Gastrocnemius medialis (tissue), 4 donors: ENCODE data around the gene PIH1D1. TPM values are rescaled to one million over a fixed set of nuclear protein-coding genes. Genes with fewer than 3 reads are reported as not detected.

ENCODE experiments used
- ATAC-seq, 2 donors: fragments of 150-250 bp; one replicate each; pipeline ENCODE4 v1.9.1; 2016
- DNase-seq, 2 donors: peaks; one replicate each; pipeline ENCODE4 v3.0.0-alpha.2; 2019
- H3K27ac ChIP-seq, 4 donors: fragments of 200-600 bp; sonication (generic); 1 replicate in 1 of 4; 2 replicates in 3 of 4; pipeline ENCODE4 v1.5.1; 2016 to 2018; ENCODE audit warnings: mild to moderate bottlenecking in 2 of 4, moderate library complexity in 1 of 4
- H3K27me3 ChIP-seq, 3 donors: fragments of 200-600 bp; sonication (generic) in 2 of 3; 1 replicate in 1 of 3; 2 replicates in 2 of 3; pipeline versions ENCODE4 v1.5.1 to v1.6.0; 2016 to 2019; ENCODE audit warnings: mild to moderate bottlenecking in 1 of 3, moderate library complexity in 1 of 3
- H3K36me3 ChIP-seq, 2 donors: fragments of 200-600 bp; sonication (generic) in 1 of 2; one replicate each; pipeline ENCODE4 v1.5.1; 2017 to 2018
- H3K4me1 ChIP-seq, 2 donors: fragments of 200-600 bp; sonication (generic) in 1 of 2; one replicate each; pipeline ENCODE4 v1.5.1; 2016 to 2017; ENCODE audit warnings: mild to moderate bottlenecking in 2 of 2
- H3K4me3 ChIP-seq, 4 donors: fragments of 200-600 bp; sonication (generic) in 3 of 4; 1 replicate in 1 of 4; 2 replicates in 3 of 4; pipeline ENCODE4 v1.5.1; 2016 to 2019; ENCODE audit warnings: mild to moderate bottlenecking in 2 of 4
- H3K9me3 ChIP-seq, 3 donors: fragments of 200-600 bp; sonication (generic) in 2 of 3; 1 replicate in 1 of 3; 2 replicates in 2 of 3; pipeline ENCODE4 v1.5.1; 2016 to 2019
- CTCF ChIP-seq, 5 experiments: fragments of 450-650 bp in 3 of 5; fragments of 200-600 bp in 2 of 5; sonication (generic) in 2 of 5; IDR thresholded peaks in 4 of 5; conservative IDR thresholded peaks in 1 of 5; 1 replicate in 4 of 5; 2 replicates in 1 of 5; pipeline ENCODE4 v1.5.1; 2016 to 2019; ENCODE audit warnings: antibody characterized with exemption in 5 of 5, mild to moderate bottlenecking in 3 of 5, moderate library complexity in 3 of 5
- POLR2A ChIP-seq, 2 donors: fragments of 450-650 bp; IDR thresholded peaks; one replicate each; pipeline ENCODE4 v1.6.1; 2017; ENCODE audit warnings: antibody characterized with exemption in 2 of 2, mild to moderate bottlenecking in 2 of 2, moderate library complexity in 2 of 2
- in situ Hi-C, 4 donors: fragments of 200-750 bp; cut with MboI; loops; one replicate each; pipeline versions ENCODE4 v1.15.0 to v1.8.0; 2017; ENCODE audit warnings: low sequenced_read_pairs in 4 of 4
- intact Hi-C: fragments of 100-400 bp; cut with DNase I; formaldehyde crosslinking; loops from one replicate; pipeline ENCODE4 v1.15.1; 2023; ENCODE audit warnings: low total_unique reads
- total RNA-seq, 4 donors: library from RNA; depleted of rRNA; stranded (reverse); fragments of >200 nt; gene quantifications; one replicate each; pipeline versions ENCODE4 v1.1.0 to v1.2.3, GENCODE V29; 2016

The PIH1D1 gene
- total RNA-seq, 4 donors from 2014 or later, result 41.9 to 107 (median 79.0) TPM

DNA sequence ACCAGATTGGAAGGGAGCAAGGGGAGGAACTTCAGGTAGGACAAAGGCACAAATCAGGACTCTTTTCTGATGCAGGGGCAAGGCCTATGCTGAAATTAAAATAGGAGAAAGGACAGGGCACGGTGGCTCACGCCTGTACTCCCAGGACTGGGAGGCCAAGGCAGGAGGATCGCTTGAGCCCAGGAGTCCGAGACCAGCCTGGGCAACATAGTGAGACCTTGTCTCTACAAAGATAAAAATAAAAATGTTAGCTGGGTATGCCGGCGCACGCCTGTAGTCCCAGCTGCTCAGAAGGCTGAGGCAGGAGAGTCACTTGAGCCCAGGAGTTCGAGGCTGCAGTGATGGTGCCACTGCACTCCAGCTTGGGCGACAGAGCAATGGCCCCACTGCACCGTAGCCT is 15.9 kb downstream of the PIH1D1 start:
- in situ Hi-C loops (no loop called here), intact Hi-C loops (no loop called here)
- ATAC-seq (no peak), DNase-seq (no peak)
- no peaks in the 10 kb centered on the region for H3K36me3 ChIP-seq
- no peak for TF ChIP-seq POLR2A (IDR thresholded peaks at IDR 0.05)
- TF ChIP-seq CTCF (IDR thresholded peaks at IDR 0.05 in 4 of 5, conservative IDR thresholded peaks at IDR 0.05 in 1 of 5), result no peak
- no peaks in the 10 kb centered on the region for H3K4me1 ChIP-seq
- peaks cover 85 to 96% (median 91%) of the 10 kb centered on the region in 3 donors for H3K27me3 ChIP-seq
- no peak overlapping the region for H3K4me3 ChIP-seq
- H3K9me3 ChIP-seq, result no peaks in the 10 kb centered on the region
- H3K27ac ChIP-seq, result no peak overlapping the region

DNA sequence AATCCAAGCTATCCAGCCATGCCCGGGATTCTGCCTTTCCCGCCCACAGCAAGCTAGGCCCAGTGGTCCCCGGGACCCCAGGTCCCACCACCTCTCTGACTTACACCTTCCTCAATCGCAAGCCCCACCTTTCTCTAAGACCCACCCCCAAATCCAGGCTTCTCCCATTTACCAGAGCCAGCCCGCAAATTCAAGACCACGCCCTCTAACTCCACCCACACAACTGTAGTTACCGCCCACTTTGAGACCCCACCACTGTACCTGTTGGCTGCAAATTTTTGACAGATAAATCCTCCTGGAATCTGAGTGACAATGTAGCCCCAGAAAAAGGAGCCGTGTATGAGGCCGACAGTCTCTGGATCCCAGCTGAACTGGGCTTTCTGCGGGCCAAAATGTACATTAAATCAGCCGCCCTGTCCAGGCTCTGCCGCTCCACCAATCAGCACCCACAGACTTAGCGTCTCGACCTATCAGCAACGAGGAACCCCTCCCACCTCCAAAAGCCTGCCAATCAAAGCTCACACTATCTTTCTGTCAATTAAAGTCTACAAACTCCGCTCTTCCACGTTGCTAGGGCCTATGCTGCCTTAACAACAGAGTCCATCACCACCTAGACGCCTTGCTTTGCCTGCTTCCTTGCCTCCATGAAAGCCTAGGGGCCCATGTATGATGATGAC is 16.6 kb downstream of the PIH1D1 start:
- H3K9me3 ChIP-seq, result no peaks in the 10 kb centered on the region
- TF ChIP-seq POLR2A (IDR thresholded peaks at IDR 0.05) (no peak), CTCF (IDR thresholded peaks at IDR 0.05 in 4 of 5, conservative IDR thresholded peaks at IDR 0.05 in 1 of 5) (no peak)
- no peak for DNase-seq
- ATAC-seq, result no peak
- no peaks in the 10 kb centered on the region for H3K36me3 ChIP-seq
- no peak overlapping the region for H3K27ac ChIP-seq
- peaks cover 85 to 90% (median 89%) of the 10 kb centered on the region in 3 donors for H3K27me3 ChIP-seq
- in situ Hi-C loops, result no loop called here
- no peak overlapping the region for H3K4me3 ChIP-seq
- intact Hi-C loops, result no loop called here
- H3K4me1 ChIP-seq, result no peaks in the 10 kb centered on the region

DNA sequence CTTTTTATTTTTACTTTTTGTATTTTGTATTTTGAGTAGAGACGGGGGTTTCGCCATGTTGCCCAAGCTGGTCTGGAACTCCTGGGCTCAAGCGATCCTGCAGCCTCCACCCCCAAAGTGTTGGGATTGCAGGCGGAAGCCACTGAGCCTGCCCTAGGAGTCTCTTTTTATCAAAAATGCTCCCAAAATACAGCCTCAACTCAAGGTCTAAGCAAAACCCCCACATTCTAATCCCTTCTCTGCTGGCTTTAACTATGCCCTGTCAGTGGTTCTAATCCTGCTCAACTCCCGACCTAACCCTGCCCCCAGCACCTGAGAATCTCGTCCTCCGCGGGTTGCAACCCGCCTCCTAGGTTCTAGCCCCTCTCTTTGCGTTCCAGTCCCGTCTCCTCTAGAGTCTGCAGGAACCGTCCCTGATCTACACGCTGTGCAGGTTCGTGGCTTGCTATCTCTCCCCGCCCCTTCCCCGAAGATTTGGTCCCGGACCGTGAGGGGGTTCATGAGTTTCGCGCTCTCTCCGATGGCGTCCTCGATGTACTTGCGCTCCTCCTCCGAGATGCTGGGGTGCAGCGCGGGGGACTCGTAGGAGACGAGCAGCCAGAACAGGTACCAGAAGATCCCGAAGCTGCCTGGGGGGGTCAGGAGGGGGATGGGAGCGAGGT is 18.2 kb downstream of the PIH1D1 start:
- Histone ChIP-seq H3K4me3 (no peak overlapping the region), H3K4me1 (peaks cover 0 to 3% of the 10 kb centered on the region in 2 donors), H3K27ac (no peak overlapping the region), H3K36me3 (no peaks in the 10 kb centered on the region), H3K27me3 (peaks cover 86 to 91% (median 86%) of the 10 kb centered on the region in 3 donors), H3K9me3 (no peaks in the 10 kb centered on the region)
- in situ Hi-C loops (no loop called here), intact Hi-C loops (no loop called here)
- no peak for TF ChIP-seq CTCF (IDR thresholded peaks at IDR 0.05 in 4 of 5, conservative IDR thresholded peaks at IDR 0.05 in 1 of 5)
- TF ChIP-seq POLR2A (IDR thresholded peaks at IDR 0.05), result no peak
- no peak for ATAC-seq
- DNase-seq, result no peak

- Histone ChIP-seq H3K36me3 (no peaks in the 10 kb centered on the region), H3K27ac (no peak overlapping the region), H3K4me1 (peaks cover 0 to 8% of the 10 kb centered on the region in 2 donors), H3K27me3 (peaks cover 92 to 93% (median 92%) of the 10 kb centered on the region in 3 donors), H3K9me3 (no peaks in the 10 kb centered on the region), H3K4me3 (no peak overlapping the region)
- no peak for ATAC-seq
- TF ChIP-seq CTCF (IDR thresholded peaks at IDR 0.05 in 4 of 5, conservative IDR thresholded peaks at IDR 0.05 in 1 of 5), result no peak
- TF ChIP-seq POLR2A (IDR thresholded peaks at IDR 0.05), result no peak
- no peak for DNase-seq
- in situ Hi-C loops, result no loop called here
- intact Hi-C loops, result no loop called here
These were observed 19.2 kb downstream of the PIH1D1 start for GRCh38 chr19:49432141-49433073.
